GM21390 (cell line): ENCODE measurements around the gene GABPB1.
"Not testable (repeated sequence)": the region's sequence is repeated elsewhere in the genome, so short reads cannot be mapped to it uniquely, and the experiment has no call there.

ENCODE experiments used
- ATAC-seq: cut with Tn5 transposase; IDR thresholded peaks from one replicate; pipeline ENCODE4 v1.9.1; 2021; ENCODE audit not compliant: unreplicated experiment

The GABPB1 gene

GRCh38 chr15:50354838-50355618 is at the start of gene GABPB1:
Gene GABPB1, minus strand, starts transcription at chr15:50355198. Its CDS starts 45,400 bp downstream, at chr15:50309798.
- ATAC-seq, result peak; percentile 47

- ATAC-seq, result not testable (repeated sequence)
Observed at GRCh38 chr15:50391561-50391960, 36.6 kb upstream of the GABPB1 start.

- ATAC-seq, result peak; percentile 82
Observed at GRCh38 chr15:50390554-50391264, 35.7 kb upstream of the GABPB1 start.

- ATAC-seq, result not testable (repeated sequence)
Observed at GRCh38 chr15:50382408-50382807, 27.4 kb upstream of the GABPB1 start.

DNA sequence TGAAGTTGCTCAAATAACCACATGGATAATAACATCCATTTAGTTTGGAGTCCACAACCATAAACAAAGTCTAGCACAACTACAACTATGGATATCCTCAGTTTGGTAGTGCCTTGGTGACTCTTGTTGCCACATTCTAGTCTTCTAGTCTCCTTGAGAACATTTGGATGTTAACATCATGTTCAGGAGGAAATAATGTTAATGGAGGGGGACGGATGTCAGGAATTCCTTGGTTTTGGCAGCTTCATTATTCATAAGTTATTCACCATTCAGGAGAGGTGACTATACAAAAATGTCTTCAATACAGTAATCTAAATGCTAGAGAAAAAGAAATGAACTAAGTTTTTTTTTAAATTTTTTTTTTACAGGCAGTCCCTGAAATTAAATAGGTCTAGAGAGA is 26.4 kb upstream of the GABPB1 start:
- ATAC-seq, result no peak

GRCh38 chr15:50380089-50380488 is 25.1 kb upstream of the GABPB1 start:
- no peak for ATAC-seq

- ATAC-seq, result not testable (repeated sequence)
Observed at GRCh38 chr15:50379413-50379812, 24.4 kb upstream of the GABPB1 start.

DNA sequence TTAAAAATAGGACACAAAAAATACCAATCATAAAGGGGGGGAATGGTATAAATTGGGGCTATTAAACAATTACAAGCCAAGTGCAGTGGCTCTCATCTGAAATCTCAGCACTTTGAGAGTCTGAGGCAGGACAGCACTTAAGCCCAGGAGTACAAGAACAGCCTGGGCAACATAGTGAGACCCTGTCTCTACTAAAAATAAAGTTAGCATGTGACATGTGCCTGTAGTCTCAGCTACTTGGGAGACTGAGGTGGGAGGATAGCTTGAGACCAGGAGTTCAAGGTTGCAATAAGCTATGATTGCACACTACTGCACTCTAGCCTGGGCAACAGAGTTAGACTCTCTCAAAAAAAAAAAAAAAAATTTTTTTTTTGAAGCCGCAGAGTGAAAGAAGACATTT is 23.8 kb upstream of the GABPB1 start:
- no peak for ATAC-seq

DNA sequence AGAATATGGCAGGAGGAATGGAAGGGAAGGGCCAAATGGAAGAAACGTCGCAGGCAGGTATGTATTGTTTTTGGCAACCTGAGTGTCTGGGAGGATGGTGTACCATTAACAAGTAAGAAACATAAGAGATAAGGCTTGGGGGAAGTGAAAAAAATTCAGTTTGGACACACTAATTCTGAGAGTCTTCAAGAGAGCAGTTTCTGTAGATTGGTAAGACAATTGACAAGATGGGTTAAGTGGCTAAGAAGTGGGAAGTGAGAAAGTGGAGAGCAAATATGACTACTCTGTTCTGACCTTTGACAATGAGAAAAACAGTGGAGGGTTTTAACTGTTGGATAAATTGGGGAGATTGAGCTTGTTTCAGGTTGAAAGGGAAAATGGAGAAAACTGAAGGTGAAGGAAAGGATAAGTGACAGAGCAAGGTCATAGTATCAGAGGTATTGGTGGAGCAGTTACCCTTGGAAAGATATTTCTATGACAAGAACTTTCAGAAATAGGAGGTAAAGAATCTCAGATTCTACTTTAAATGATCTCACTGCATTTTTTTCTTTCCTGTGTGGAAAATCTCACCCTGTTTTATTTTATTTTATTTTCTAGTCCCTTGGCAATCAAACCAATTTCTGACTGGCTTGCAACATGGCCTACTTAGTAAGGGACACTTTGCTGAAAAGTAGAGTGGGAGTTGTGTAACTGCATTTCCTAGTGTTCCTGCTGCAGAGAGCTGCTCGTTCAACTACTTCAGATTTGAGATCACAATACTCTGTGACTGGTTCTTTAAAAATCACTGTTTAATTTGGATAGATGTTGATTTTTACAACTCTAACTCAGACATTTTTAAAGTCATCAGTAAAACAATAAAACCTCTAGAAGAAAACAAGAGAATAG is 23.1 kb upstream of the GABPB1 start:
- peak; percentile 99 for ATAC-seq

GRCh38 chr15:50369564-50369963 is 14.6 kb upstream of the GABPB1 start:
- not testable (repeated sequence) for ATAC-seq

GRCh38 chr15:50365971-50366370 is 11.0 kb upstream of the GABPB1 start:
- ATAC-seq, result no peak

- ATAC-seq, result no peak
Observed at GRCh38 chr15:50365570-50365969, 10.6 kb upstream of the GABPB1 start.

DNA sequence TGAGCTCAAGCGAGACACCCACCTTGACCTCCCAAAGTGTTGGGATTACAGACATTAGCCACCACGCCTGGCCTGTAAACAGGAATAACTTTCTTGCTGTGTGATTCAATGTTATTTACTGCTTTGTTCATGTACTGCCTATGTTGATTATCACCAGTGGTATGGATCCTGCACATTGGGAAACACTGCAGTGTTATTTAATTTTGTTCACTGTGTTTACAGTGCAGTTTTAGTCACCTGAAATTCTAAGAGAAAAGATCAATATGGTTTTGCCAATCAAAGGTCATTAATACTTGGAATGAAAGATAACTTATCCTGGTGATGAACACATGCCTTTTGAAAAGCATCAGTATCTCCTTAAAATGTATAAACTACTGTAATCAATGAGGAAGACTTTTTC is 8.6 kb upstream of the GABPB1 start:
- no peak for ATAC-seq

- ATAC-seq, result no peak
Observed at GRCh38 chr15:50361756-50362155, 6.8 kb upstream of the GABPB1 start.

GRCh38 chr15:50358845-50359244 is 3.8 kb upstream of the GABPB1 start:
- ATAC-seq, result no peak

- no peak for ATAC-seq
Observed at GRCh38 chr15:50355980-50356379, 982 bp upstream of the GABPB1 start.

DNA sequence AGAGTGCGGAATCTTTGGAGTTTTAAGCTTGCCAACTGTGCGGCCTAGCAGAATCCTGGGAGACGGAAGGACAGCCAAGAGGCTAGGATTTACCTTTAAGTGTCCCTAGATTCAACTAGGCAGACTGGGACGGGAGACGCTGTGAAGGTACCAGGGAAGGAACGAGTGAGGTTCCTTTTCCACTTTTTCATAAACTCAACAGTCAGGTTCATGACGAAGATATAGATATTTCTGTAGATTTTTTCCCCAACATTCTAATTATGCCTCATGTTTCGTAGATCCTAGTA is 564 bp upstream of the GABPB1 start:
- ATAC-seq, result no peak

DNA sequence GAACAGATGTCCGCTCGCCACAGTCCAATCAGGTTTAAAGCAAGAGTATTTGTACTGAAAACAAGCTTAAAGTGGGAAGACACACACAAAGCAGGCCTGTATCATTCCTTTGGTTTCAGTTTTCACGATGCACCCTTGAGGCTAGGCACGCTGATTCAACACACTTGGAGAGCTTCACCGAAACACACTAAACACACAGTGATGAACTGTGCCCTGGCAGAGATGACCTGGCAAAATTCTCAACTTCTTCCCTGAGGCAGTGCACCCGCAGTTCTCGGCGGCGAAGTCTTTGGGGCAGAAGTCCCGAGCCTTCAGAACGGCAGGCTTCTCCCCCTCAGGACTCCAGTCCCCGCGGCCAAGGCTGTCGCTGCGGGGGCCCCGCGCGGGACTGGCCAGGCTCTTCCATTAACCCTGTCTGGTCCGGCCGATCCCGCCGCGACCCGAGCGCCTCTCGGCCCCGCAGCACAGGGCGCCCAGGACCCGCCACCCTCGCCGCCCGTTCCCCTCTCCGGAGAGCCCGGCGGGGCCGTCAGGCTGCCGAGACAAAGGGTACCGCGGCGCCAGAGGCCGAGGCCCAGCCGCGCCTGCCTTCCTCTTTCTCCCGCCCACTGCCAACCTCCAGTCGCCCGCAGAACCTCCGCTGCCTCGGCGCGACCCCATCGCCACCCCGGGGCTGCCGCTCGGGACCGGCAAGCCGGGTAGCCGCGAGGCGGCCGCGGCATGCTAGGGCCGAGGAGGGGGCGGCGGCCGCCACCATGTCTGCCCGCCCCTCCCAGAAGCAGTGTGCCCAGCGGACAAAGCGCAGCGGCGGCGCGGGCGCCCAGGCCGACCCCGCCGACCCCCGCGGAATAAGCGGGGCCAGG is 792 bp downstream of the GABPB1 start:
- peak; percentile 31 for ATAC-seq

- no peak for ATAC-seq
Observed at GRCh38 chr15:50353251-50353974, 1.6 kb downstream of the GABPB1 start.

DNA sequence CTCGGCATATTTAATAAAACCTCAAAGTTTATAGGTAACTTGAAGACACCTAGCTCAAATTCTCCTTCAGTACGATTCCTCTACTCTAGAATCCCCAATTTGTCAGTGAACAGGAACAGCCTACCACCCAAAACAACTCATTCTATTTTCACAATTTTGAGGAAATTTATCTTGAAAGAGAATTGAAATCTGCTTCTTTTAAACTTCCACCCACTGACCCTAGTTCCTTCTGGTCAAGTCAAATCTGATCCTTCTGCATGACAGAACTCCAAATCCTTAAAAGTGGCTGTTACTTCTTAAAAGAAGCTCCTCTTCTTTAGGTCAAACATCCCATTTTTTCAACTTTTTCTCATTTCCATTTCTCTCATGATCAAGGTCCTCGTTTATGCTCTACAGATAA is 4.4 kb downstream of the GABPB1 start:
- ATAC-seq, result no peak
